K562 treated with DMSO at 1 percent for 24 hours (cell line): ENCODE results near the gene PIM2. TPM values are rescaled to one million over a fixed set of nuclear protein-coding genes. Genes with fewer than 3 reads are reported as not detected.

Experiments
- total RNA-seq: library from RNA; unstranded; fragments of 300-600 nt; gene quantifications from 2 replicates; pipeline ENCODE4 v1.2.3, GENCODE V29; 2022; ENCODE audit warnings: low read depth; ENCODE audit not compliant: insufficient read depth

The PIM2 gene
- 235 and 254 TPM in 2 replicates for total RNA-seq

DNA sequence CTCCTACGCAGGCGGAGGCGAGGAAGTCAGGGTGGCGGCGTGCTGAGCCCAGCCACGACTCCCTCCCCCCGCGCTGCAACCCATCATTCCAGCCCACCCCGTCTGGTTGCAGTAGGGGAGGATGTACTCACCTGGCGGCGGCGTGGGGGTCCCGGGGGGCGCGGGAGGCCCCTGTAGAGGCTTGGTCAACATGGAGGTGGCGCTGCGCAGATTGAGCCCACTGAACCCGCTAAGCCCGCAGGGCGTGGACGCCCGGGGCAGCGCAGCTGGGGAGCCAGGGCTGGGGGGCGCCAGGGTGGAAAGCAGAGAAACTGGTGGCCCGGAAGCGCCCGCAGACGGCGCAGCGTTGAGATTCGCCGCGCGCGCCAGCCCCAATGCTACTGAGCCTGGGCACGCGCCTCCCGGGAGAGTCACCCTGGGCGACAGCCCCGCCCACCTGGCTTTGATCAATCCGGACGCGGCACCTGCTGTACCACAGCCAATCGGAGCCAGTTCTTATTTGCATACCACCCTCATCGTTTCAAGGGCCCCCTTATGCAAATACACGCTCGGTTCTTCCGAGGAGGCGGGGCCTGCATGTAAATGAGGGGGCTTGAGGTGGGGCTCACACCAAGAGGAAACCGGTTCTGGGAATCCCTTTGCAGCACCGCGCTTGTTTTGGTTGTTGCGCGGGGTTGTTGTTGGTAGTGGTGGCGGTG, at the start of gene PIM2:
TSS of gene PIM2 (minus strand) at position 382 of the 698 bp plus-strand sequence. CDS start at position 192, 190 bp downstream.

DNA sequence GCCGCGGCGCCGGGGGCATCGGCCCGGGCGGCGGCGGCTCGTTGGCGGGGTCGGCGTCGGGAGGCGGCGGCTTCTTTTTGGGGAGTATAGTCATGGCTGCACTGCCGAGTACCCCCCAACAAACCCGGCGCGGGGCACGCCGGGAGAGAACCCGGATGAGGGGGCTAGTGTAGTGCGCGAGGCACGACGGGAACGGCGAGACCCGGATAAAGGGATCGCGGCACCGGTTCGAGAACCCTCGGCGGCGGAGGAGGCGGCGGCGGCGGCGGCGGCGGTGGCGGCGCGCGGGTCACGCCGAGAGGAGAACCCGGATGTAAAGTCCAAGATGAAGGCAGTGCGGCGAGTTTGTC, 38.6 kb upstream of the PIM2 start, which contains the start of gene OTUD5:
TSS of gene OTUD5 (minus strand) at position 131 of the 350 bp plus-strand sequence. CDS start at position 94, 37 bp downstream.

DNA sequence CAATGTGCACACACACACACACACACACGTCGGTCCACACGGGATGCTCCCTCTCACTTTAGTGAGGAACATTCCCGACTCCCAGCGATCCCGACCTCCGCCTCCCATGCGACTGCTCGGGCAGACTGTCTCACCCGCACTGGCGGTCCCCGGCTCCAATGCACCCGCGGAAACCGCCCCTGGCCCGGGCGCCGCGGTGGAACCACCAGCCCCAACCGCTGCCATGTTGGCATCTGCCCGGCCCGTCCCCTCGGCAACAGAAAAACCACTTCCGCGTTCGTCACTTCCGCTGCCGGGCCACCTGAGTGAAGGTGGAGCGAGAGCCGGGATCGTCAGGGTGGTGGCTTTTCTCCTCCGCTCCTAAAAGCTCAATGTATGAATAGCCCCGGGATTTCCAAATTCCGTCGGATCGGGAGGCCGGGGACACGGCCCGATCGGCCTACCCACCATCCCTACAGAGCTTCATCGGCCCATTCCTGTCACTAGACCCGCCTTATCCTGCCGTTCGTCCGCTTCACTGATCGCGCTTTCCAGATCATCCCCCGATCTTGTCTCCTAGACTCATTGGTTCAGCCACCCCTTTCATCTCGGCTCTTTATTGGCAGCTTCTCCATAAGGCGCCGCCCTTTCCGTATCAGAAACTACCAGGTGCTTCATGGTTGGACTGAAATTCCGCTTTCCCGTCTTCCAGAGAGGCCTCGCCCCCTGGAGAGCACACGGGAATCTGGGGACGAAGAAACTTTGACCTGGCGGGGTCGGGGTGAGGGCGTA, 7.2 kb downstream of the PIM2 start, which contains the start of gene SLC35A2:
TSS of gene SLC35A2 (minus strand) at position 235 of the 771 bp plus-strand sequence. CDS start at position 225, 10 bp downstream.

DNA sequence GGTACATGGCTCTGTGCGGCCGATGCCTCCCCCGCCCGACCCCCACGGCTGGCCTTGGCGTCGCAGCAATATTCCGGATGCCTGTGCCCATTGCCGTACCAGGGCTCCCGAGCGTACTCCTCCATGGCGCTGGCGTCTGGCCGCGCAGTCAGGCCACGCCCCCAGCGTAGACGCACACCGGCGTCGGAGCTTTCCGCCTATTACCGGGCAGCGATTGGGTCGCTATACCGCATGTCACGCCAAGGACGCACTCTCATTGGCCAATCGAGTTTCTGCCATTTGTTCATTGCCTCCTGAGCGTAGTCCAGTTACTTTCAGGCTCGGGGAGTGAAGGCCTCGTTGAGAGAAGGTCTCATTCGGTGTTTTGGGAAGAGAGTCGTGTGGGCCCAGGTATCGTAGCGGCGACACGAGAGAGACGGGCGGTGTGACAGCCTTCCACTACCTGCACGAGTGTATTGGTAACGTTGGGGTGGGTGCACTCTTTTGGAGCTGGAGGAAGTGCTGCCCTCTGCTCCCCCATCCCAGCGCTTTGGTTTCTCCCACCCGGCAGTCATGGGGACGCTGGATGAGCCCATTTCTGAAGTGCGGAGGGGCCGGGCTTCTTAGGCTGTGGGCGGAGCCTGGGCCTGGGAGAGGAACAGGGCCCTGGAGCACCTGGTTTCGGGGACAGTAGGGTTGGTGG, 21.1 kb downstream of the PIM2 start, which contains the start of the genes PQBP1 and TIMM17B:
TSS of gene PQBP1 (plus strand) at position 306 of the 682 bp plus-strand sequence. CDS start 580 bp downstream, outside the sequence.
TSS of gene TIMM17B (minus strand) at position 144 of the 682 bp plus-strand sequence. CDS start at position 125, 19 bp downstream.

Other genes with a start within 250 kb of the PIM2 start
- 20.6 and 24.7 TPM in 2 replicates for gene WAS, start 235.2 kb downstream of the PIM2 start, total RNA-seq
- 39.3 and 40.4 TPM in 2 replicates for gene SUV39H1, start 222.3 kb downstream of the PIM2 start, total RNA-seq
- 4.7 and 5.4 TPM in 2 replicates for gene GLOD5, start 157.3 kb downstream of the PIM2 start, total RNA-seq
- gene GATA1, start 132.4 kb downstream of the PIM2 start, total RNA-seq, result 119 and 140 TPM in 2 replicates
- gene HDAC6, start 117.0 kb downstream of the PIM2 start, total RNA-seq, result 86.8 and 94.8 TPM in 2 replicates
- 0.47 TPM in 1 of 2 replicates, not detected in the other for gene ERAS, start 92.5 kb downstream of the PIM2 start, total RNA-seq
- 0.83 and 1.0 TPM in 2 replicates for gene PCSK1N, start 83.4 kb downstream of the PIM2 start, total RNA-seq
- 291 and 301 TPM in 2 replicates for gene TIMM17B, start 21.3 kb downstream of the PIM2 start, total RNA-seq
- 255 and 262 TPM in 2 replicates for gene PQBP1, start 21.1 kb downstream of the PIM2 start, total RNA-seq
- 46.8 and 64.8 TPM in 2 replicates for gene SLC35A2, start 7.4 kb downstream of the PIM2 start, total RNA-seq
- gene OTUD5, start 38.6 kb upstream of the PIM2 start, total RNA-seq, result 98.8 and 105 TPM in 2 replicates
- 4.6 and 5.6 TPM in 2 replicates for gene KCND1, start 52.8 kb upstream of the PIM2 start, total RNA-seq
- 36.8 and 37.5 TPM in 2 replicates for gene GRIPAP1, start 83.2 kb upstream of the PIM2 start, total RNA-seq
- 51.1 and 52.9 TPM in 2 replicates for gene TFE3, start 124.3 kb upstream of the PIM2 start, total RNA-seq
- gene CCDC120, start 140.0 kb upstream of the PIM2 start, total RNA-seq, result 7.4 and 7.9 TPM in 2 replicates
- 4.7 and 6.1 TPM in 2 replicates for gene PRAF2, start 155.0 kb upstream of the PIM2 start, total RNA-seq
- 119 and 121 TPM in 2 replicates for gene WDR45, start 160.9 kb upstream of the PIM2 start, total RNA-seq
- 51.0 and 57.4 TPM in 2 replicates for gene GPKOW, start 204.7 kb upstream of the PIM2 start, total RNA-seq
- gene MAGIX, start 243.7 kb upstream of the PIM2 start, total RNA-seq, result 3.8 and 4.0 TPM in 2 replicates